ENCODE measurements around the gene BTBD2. TPM values are rescaled to one million over a fixed set of nuclear protein-coding genes. Genes with fewer than 3 reads are reported as not detected.

BTBD2 gene
- total RNA-seq, 4 donors from 2014 or later: 57.8 to 114 (median 76.0) TPM

DNA sequence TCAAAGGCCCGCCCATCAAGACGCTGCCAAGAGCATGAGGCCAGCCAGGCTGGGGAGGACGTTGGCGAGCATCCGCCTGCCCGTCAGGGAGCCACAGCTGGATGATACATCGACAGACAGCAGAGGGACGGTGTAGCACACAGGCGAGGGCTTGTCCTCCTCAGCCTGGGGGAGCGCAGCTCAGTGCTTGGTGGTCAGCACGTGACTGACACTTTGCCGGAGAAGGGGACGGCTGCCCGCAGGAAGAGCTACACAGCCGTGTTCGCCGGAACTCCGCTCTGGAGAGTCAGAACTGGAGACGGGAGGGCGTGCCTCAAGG is 40.4 kb downstream of the BTBD2 start:
- H3K9me3 ChIP-seq: no peaks in the 10 kb centered on the region
- H3K4me1 ChIP-seq: no peaks in the 10 kb centered on the region
- no peak for DNase-seq
- H3K4me3 ChIP-seq: no peak overlapping the region
- no peak for TF ChIP-seq POLR2A (IDR thresholded peaks at IDR 0.05)
- no peak overlapping the region for H3K27ac ChIP-seq
- H3K27me3 ChIP-seq: no peaks in the 10 kb centered on the region
- H3K36me3 ChIP-seq: peaks cover 0 to 53% (median 0%) of the 10 kb centered on the region in 3 donors

DNA sequence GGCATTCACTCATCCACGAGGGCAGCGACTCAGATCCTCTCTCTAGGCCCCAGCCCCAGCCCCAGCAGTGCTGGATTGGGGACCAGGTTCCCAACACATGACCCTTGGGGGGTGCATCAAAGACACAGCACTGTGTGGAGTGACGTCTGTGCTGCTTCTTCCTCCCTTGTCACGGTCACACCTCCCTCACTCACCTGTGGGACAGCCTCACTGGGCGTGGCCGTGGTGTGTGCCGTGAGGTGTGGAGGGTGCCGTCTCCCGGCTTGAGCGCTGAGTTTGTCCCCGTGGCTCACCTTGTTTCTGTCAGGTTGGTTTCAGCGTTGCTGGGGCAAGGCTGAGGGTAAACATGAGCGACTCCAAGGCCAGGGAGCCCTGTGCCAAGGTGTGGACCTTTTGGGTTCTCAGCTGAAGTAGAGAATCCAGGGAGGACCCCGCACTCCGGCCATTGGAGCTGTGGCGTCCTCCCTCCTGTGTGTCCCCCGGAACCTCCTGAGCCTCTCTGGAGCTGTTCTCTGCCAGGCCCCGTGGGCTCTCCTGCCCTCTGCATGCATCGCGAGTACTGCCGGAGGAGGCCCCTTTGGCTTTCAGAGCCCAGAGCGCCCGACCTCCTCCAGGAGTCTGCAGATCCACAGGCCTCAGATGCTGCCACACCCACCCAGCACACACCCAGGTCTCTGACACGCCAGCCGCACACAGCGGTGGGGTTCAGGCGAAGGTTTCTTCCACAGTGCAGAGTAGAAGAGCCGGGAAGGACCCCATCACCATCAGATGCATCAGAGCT is 40.9 kb downstream of the BTBD2 start:
- no peaks in the 10 kb centered on the region for H3K9me3 ChIP-seq
- no peak overlapping the region for H3K4me3 ChIP-seq
- no peak overlapping the region for H3K27ac ChIP-seq
- DNase-seq: no peak
- no peaks in the 10 kb centered on the region for H3K4me1 ChIP-seq
- H3K27me3 ChIP-seq: no peaks in the 10 kb centered on the region
- peaks cover 0 to 53% (median 0%) of the 10 kb centered on the region in 3 donors for H3K36me3 ChIP-seq
- no peak for TF ChIP-seq POLR2A (IDR thresholded peaks at IDR 0.05)
- TF ChIP-seq, protein P1, sequence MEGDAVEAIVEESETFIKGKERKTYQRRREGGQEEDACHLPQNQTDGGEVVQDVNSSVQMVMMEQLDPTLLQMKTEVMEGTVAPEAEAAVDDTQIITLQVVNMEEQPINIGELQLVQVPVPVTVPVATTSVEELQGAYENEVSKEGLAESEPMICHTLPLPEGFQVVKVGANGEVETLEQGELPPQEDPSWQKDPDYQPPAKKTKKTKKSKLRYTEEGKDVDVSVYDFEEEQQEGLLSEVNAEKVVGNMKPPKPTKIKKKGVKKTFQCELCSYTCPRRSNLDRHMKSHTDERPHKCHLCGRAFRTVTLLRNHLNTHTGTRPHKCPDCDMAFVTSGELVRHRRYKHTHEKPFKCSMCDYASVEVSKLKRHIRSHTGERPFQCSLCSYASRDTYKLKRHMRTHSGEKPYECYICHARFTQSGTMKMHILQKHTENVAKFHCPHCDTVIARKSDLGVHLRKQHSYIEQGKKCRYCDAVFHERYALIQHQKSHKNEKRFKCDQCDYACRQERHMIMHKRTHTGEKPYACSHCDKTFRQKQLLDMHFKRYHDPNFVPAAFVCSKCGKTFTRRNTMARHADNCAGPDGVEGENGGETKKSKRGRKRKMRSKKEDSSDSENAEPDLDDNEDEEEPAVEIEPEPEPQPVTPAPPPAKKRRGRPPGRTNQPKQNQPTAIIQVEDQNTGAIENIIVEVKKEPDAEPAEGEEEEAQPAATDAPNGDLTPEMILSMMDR (IDR thresholded peaks at IDR 0.05): no peak

DNA sequence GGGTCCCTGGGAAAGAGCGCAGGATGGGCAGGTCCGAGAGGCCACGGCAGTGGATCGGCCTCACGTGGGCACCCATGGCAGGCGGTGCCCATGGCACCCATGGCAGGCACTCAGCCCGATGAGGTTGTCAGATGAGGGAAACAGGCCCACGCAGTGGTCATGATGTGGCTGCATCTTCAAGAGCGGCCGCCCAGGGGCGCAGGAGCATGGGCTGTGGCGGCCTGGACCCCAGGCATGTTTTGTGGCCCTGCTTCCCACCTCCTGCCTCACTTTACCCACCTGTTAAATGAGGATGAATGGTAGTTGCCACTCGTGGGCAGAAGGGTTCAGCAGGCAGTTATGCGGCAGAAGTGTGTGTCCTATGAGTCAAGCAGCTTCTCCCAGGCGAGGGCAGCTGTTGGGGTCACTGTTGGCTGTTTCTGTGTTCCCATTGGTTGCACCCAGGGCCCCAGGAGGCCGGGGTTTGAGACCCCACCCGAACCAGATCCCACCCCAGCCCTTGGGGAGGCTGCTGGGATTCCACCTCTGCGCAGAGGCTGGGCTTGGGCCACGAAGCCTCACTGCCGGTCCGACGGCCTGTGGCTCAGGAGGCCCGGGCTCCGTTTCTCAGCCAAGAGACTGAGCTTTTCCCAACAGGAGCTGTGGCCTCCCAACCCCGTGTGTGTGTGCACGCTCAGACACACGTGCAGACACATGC is 44.6 kb downstream of the BTBD2 start:
- Histone ChIP-seq H3K36me3 (peaks cover 0 to 33% (median 0%) of the 10 kb centered on the region in 3 donors), H3K9me3 (no peaks in the 10 kb centered on the region), H3K27me3 (no peaks in the 10 kb centered on the region)

DNA sequence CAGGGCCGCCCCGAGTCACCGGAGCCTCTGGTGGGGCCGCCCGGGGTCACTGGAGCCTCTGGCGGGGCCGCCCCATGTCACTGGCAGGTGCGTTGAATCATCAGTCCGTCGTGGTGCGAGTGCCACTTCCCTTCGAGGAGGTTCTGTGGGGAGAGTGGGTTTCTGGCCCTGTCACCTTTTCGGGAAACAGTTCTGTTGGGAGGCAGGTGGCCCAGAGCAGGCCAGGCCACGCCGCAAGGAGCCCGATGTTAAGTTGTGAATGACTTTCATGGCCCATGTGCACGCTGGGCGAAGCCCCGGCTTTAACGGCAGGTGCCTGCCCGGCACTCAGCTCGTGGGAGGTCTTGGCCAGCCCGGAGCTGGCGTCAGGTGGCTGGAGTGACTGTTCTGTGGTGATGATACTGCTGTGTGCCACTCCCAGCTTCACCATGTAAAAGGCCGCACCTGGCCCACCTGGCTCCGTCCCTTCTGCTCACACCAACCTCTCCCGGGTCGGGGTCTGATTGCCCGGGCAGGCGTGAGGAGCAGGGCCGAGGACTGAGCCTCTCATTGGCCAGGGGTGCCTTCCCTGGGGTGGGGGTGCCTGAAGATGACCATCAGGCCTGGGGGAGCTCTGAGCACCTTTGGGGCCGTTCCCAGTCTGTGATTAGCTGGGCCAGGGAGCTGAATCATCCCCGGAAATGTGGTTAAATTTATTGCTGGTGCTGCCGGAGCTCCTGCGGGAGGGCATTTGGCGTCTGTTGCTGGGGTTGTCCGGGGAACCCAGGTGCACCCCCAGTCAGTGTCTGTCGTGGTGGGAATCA is 45.3 kb downstream of the BTBD2 start:
- Histone ChIP-seq H3K9me3 (no peaks in the 10 kb centered on the region), H3K4me3 (no peak overlapping the region), H3K27me3 (no peaks in the 10 kb centered on the region), H3K36me3 (peaks cover 0 to 25% (median 0%) of the 10 kb centered on the region in 3 donors), H3K4me1 (no peaks in the 10 kb centered on the region), H3K27ac (no peak overlapping the region)
- DNase-seq: no peak
- no peak for TF ChIP-seq POLR2A (IDR thresholded peaks at IDR 0.05)
- TF ChIP-seq, protein P1 (IDR thresholded peaks at IDR 0.05): no peak

More for the DNA sequence above, 44.6 kb downstream of the BTBD2 start:
- H3K27ac ChIP-seq: no peak overlapping the region
- no peaks in the 10 kb centered on the region for H3K4me1 ChIP-seq
- no peak for DNase-seq
- no peak for TF ChIP-seq POLR2A (IDR thresholded peaks at IDR 0.05)
- TF ChIP-seq, protein P1 (IDR thresholded peaks at IDR 0.05): no peak
- H3K4me3 ChIP-seq: no peak overlapping the region

DNA sequence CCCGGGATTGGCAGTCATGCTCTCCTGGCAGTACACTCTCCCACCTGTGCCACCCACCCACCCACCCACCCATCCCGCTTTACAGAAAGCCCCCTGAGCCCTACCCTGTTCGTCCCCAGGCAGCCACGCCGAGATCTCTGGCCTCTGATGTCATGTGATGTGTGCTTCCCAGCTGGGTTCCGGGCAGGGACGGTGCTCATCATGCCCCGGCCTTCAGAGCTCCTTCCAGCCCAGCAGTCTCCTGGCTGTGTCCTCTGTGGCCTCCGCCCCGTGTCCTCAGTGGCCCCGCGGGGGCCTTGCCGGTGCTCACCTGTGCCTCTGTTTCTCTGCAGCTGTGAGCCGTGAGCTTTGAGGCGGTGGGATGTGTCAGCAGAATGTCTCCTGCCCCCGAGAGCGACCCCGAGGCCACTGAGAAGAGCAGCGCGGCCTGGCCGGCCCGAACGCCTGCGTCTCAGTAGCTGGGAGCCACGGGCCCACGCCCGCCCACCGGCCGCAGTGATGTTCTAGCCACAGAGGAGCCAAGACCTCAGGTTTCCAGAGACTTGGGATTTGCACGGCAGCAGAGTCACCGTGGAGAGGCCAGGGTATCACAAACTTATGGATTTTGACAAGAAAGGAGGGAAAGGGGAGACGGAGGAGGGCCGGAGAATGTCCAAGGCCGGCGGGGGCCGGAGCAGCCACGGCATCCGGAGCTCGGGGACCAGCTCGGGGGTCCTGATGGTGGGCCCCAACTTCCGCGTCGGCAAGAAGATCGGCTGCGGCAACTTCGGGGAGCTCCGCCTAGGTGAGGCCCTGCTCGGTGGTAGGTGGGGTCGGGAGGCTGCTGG is 46.1 kb downstream of the BTBD2 start:
- Histone ChIP-seq H3K36me3 (peaks cover 0 to 17% (median 0%) of the 10 kb centered on the region in 3 donors), H3K4me3 (no peak overlapping the region), H3K4me1 (no peaks in the 10 kb centered on the region), H3K27ac (no peak overlapping the region), H3K9me3 (no peaks in the 10 kb centered on the region), H3K27me3 (no peaks in the 10 kb centered on the region)
- no peak for DNase-seq
- no peak for TF ChIP-seq POLR2A (IDR thresholded peaks at IDR 0.05)
- TF ChIP-seq, protein P1 (IDR thresholded peaks at IDR 0.05): no peak

All from Peyer's patch (tissue), 4 donors.